ENCODE results near the gene CMIP.

The CMIP gene

DNA sequence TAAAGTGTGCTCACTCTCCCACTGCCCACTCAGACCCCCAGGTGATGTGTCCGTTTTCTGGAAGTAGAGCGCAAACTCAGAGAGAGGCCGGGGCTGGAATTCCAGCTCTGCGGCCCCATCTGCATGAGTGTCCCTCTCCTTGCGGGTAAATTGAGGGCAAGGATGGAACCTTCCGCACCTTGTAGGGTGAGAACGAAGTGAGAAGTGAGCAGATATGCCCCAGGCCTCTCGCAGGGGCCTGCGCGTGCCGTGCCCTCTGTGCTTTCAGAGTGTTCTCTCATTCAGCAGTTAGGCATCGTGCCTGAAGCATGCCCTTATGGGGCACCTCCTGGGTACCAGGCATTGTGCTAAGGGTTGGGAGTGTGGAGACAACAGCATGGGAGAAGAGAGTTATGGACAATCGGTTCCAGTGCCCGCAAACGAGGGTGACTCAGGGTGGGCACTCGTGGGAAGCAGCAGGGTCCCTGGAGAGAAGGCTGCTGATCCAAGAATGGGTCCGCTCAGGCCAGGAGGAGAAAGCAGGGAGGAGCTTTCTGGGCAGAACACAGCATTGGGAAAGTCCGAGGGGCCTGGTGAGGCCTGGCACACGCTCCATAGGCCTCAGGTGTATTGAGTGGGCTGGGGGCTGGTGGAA, 23.8 kb downstream of the CMIP start:
- TF ChIP-seq GATA3 (IDR thresholded peaks at IDR 0.05; ENCODE audit: low read depth, low read length) (no peak), GATA2 (IDR thresholded peaks at IDR 0.05; ENCODE audit: low read depth, low read length) (no peak)

DNA sequence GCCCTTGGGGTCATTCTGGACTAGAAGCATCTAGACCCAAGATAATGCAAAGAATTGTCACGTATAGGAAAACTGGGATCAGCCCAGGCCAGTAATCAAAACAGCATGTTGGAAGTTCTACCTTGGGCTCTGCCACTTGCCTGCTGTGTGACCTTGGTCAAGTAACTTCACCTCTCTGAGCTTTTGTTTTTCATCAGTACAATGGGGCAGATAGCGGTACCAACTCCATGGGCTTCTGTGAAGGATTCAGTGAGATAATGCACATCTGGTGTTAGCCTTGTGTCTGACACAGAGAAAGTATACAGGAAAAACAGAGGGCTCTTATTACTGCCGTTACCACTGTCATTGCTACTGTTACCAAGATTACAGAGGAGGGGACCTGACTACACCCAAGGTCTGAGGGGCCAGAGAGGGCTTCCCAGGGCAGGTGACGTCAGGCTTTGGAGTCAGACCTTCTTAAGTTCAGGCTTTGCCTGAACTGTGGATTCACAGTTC, 24.6 kb downstream of the CMIP start:
- TF ChIP-seq GATA2 (IDR thresholded peaks at IDR 0.05; ENCODE audit: low read depth, low read length) (no peak), GATA3 (IDR thresholded peaks at IDR 0.05; ENCODE audit: low read depth, low read length) (no peak)

DNA sequence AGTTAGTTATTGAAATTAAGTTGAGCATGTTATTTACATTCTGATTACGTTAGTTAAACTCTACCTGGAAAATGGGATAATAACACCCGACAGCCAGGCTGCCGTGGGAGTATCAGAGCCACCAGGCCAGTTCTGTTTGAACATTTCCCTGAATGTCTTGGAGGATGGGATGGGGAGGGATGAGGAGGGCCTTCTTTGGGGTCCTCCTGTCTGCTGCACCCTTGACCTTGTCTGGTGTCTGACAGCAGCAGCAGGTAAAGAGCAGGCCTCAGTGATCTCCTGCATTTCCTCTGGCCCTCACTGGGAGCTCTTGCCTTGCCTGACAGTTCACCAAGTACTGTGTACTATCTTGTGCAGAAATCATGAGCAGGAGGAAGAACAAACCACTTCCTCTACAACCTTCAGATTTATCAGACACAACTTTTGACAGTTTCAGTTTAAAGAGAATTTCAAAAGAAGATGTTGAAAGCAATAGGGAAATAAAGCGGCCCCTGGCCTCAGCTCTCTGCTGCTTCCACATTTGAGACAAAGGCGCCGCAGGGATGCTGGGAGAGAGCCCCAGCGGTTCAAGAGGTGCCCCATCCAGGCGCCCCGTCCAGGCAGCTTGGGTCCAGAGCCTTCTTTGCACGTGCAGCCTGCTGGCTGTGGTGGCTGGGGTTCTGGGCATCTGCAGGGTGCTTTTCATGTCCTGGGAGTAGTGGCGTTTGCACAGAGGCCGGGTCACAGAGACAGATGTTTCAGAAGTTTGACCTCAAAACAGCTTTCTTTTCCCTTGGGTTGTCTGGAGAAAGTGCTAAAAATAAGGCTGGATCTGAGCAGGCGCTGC, 25.3 kb downstream of the CMIP start:
- no peak for TF ChIP-seq GATA3 (IDR thresholded peaks at IDR 0.05; ENCODE audit: low read depth, low read length)
- no peak for TF ChIP-seq GATA2 (IDR thresholded peaks at IDR 0.05; ENCODE audit: low read depth, low read length)

DNA sequence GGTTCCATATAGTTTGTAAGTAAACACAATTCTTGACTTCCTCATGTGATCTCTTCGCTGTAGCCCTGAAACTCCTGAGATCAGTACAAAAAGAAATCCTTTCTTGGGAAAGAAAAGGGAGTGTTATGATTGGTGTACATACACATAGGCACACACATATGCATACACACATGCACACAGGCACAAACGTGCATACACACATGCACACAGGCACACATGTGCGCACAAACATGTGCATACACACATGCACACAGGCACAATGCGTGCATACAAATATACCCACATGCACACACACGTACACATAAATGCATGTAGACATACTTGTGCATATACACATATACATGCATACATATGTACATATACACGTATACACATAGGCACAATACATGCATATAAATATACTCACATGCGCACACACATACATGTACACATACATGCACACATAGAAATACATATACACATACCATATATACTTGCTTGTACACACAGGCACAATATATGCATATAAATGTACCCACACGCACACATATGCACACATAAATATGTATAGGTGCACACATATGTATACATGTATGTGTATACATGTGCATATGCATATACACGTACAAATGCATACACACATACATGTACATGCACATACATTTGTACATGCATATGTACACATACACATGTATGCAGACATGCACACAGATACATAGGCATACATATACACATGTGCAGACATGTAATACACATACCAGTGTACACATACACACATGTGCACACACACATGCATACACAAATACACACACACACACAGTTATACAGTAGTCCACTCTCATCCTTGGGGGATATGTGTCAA, 26.4 kb downstream of the CMIP start:
- TF ChIP-seq GATA2 (IDR thresholded peaks at IDR 0.05; ENCODE audit: low read depth, low read length) (no peak), GATA3 (IDR thresholded peaks at IDR 0.05; ENCODE audit: low read depth, low read length) (no peak)

DNA sequence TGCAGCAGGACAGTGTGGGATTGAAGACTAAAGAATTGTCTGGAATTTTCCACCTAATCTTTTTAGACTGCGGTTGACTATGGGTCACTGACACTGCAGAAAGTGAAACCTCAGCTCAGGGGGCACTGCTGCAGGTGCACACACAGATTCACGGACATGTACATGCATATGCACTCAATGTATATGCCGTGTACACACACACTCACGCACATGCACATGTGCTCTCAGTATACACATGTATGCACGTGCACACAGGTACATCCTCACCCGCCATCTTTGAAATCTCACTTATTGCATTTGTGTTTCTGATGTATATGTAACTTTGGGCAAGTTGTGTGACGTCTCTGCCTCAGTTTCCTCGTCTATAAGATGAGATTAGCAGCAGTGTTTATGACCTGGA, 27.3 kb downstream of the CMIP start:
- TF ChIP-seq GATA2 (IDR thresholded peaks at IDR 0.05; ENCODE audit: low read depth, low read length), result no peak
- no peak for TF ChIP-seq GATA3 (IDR thresholded peaks at IDR 0.05; ENCODE audit: low read depth, low read length)

DNA sequence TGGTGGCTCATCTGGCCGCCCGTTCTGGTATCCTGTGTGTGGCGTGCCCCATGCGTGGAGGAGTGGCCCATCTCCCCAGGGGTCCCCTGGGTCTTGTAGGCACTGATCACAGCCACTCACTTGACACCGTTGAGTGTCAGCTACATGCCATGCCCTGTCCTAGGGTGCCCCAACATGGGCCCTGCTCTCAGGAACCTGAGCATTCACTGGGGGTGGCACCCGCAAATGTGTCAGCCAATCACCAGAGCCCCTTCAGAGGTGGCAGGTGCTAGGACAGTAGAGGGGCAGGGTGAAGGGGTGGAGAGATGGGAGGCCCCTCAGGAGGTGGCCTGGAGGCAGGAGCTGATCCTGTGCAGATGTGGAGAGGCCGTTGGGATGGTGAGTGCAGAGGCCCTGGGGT, 27.8 kb downstream of the CMIP start:
- no peak for TF ChIP-seq GATA2 (IDR thresholded peaks at IDR 0.05; ENCODE audit: low read depth, low read length)
- TF ChIP-seq GATA3 (IDR thresholded peaks at IDR 0.05; ENCODE audit: low read depth, low read length), result no peak

DNA sequence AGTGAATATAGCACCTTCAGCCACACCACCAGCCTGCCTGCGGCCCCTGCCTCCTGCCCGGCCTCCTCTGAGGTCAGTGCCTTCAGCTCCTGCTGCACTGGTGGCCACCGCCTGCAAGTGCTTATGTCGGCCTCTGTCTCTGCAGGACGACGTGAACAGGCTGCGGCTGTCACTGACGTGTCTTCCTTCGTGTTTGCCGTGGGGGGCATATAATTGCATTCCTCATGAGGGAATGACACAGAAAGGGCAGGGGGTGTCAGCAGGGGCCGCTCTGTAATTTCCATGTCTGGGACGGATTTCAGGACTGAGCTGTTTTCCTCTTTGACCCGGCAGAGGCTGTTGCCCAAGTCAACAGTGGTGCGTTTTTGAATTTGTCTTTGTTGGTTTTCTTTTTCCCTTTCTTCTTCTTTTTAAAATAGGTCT, 28.5 kb downstream of the CMIP start:
- TF ChIP-seq GATA2 (IDR thresholded peaks at IDR 0.05; ENCODE audit: low read depth, low read length) (no peak), GATA3 (IDR thresholded peaks at IDR 0.05; ENCODE audit: low read depth, low read length) (no peak)

DNA sequence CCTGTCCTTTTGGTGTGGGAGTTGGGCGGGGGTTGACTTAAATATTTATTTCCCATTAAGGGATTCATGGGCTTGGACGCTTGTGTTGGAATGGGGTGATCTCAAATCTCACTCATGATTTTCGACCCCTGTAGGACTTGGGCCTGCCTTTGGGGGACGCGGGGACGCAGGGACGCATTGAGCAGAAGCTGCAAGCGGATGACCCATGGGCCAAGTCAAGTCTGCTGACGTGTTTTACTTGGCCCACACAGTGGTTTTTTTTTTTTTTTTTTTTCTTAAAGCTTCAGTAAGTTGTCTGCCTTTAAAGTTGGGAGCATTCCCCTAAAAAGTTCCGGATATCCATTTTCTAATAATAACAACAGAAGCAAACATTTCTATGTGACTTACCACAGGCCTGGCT, 28.9 kb downstream of the CMIP start:
- TF ChIP-seq GATA3 (IDR thresholded peaks at IDR 0.05; ENCODE audit: low read depth, low read length) (no peak), GATA2 (IDR thresholded peaks at IDR 0.05; ENCODE audit: low read depth, low read length) (no peak)

DNA sequence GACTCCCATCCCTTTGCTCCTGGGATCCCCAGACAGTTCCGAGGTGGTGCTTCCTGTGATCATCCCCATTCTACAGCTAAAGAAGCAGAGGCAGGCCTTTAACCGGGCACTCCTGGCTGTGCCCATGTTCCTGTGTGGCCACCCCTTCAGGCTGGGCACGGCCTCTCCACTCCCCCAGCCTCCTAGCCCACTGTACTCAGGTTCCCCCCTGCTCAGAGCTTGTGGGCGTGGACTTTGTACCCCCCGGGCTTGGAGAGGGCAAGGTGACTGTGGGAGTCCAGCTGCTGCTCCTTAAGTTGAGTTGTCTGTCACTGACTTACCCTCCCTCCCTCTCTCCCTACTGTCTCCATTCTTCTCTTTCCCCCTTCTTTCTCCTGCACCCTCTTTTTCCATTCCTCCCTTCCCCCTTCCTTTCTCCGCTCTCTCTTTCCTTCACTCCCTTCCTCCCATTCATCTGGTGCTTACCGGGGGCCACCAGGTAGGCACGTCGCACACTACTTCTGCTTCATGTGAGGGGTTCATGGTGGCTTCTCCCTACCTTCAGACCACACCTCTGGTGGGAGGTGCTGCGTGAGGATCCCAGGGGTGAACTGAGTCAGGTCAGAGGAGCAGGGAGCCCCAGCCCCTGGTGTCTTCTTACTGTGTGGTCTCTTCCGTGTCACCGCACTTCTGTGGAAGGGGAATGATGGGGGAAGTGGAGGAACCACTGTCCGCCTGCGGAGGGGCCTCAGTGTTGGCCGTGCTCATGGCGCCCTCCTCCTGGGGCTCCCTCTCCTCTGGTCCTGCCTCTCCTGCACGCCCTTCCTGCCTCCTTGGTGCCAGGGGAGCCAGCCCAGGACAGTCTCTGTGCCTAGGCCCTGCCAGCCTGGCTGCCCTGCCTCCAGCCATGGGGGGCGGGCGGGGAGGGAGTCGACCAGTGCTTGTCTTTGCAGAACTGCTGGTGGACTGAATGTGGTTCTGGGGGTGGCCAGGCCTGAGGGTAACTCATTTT, 29.7 kb downstream of the CMIP start:
- no peak for TF ChIP-seq GATA2 (IDR thresholded peaks at IDR 0.05; ENCODE audit: low read depth, low read length)
- TF ChIP-seq GATA3 (IDR thresholded peaks at IDR 0.05; ENCODE audit: low read depth, low read length), result no peak

DNA sequence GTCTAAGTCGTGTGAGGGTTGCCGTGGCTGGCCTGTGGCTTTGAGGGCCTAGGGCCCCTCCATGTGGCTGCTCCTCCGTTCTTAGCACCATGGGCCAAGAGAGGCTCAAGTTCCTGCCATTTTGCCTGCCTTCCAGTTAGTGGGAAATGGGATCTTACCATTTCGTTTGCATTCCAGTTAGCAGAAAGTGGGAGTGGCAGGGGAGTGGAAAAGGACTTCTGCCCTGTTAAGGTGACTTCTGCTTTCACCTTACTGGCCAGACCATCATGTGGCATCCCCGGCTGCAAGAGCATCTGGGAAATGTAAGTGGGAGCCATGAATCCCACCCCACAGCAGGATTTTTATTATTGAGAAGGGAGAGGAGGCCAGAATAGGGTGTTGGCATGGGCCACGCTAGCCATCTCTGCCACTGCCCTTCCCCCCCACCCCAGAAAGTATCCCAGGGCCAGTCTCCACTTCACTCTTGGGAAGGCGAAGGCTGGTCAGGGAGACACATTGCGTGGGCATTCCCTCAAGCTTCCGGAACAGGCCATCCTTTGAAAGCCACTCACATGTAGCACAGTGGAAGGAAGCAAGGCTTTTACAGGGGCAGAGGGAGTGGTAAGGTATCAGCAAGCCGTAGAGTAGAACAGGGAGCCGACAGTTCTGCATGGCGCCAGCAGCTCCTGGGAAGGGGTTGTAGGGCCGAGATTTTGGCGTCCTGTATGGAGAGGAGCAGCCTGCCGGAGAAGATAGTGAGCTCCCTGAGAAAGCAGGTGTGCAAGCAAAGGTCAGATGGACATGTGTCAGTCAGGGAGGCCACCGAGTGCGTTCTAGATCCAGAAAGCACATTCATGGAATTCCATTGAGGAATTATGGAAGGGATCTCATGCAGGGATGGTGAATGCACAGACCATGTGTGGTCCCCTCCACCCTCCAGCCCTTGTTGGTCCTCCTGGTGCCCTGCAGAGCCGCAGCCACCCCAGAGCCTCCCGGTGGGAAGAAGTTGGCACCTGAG, 33.4 kb downstream of the CMIP start:
- TF ChIP-seq GATA2 (IDR thresholded peaks at IDR 0.05; ENCODE audit: low read depth, low read length), result no peak
- TF ChIP-seq GATA3 (IDR thresholded peaks at IDR 0.05; ENCODE audit: low read depth, low read length), result no peak

DNA sequence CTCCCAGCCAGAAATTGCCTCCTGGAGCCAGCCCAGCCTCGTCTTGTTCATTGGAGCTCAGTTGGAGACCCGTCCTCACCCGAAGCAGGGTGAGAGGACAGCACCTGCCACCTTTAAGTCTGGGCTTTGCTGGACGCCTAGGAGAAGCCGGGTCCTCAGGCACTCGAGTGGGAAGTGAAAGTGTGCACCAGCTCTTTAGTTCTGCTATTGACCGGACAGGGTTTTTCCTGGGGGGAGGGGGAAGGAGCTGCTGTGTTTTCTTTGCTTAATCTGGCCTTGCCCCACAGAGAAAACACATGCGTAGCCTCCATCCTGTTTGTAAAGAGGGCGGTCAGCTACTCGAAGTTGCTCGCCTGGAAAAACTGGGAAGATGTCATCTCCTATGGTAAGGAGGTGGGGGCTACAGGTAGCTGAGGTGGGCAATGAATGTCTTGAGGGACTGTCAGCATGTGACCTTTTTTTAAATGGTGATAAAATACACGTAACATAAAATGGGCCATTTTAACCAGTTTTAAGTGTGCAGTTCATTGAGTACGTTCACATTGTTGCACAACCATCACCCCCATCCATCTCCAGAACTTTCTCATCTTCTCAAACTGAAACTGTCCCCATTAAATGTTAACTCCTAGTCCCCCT, 34.4 kb downstream of the CMIP start:
- no peak for TF ChIP-seq GATA2 (IDR thresholded peaks at IDR 0.05; ENCODE audit: low read depth, low read length)
- TF ChIP-seq GATA3 (IDR thresholded peaks at IDR 0.05; ENCODE audit: low read depth, low read length), result no peak

Data from SH-SY5Y (cell line).